Measurements from ENCODE around the gene WDR1. TPM values are rescaled to one million over a fixed set of nuclear protein-coding genes. Genes with fewer than 3 reads are reported as not detected.

Gene WDR1
- total and polyA plus RNA-seq, 3 donors from 2014 or later: 165 to 295 (median 168) TPM

DNA sequence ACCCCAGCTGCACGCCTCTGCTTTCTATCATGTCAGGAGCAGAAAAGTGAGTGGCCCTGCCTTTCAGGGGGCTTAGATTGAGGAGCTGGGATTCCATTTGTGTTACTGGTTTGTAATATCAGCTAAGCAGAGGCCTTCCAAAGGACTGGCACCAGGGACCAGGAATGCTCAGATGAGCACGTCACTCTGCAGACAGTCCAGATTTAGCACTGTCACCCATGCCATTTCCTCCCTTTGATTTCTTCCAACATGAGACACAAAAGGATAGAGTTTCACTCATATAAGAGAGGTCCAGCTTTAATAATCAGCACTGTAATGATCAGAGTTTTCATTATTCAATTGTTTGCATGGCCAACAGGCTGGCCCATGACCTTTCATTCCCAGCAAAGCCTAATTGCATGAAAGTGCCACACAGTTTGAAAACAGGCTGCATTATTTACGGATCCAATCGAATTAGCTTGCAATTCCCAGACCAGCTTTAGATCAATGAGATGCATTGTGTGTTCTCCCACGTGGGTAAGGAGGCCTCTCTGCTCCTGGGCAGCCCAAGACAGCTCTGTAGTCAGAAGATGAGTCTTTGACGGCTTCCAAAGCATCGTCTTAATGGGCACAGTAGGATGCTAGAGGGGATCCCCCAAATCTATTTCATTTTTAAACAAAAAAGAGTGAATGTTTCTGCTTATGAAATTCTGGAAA, 85.5 kb downstream of the WDR1 start:
- WGBS, 2 donors: 70 to 74% methylated on average over 7 of the region's 7 CpGs
- no peaks in the 10 kb centered on the region for H3K36me3 ChIP-seq (ENCODE audit: low read depth, missing control alignments)
- no peak for DNase-seq
- peaks cover 13% of the 10 kb centered on the region for H3K4me1 ChIP-seq
- no peaks in the 10 kb centered on the region for H3K27me3 ChIP-seq
- no peak overlapping the region for H3K4me3 ChIP-seq
- H3K9me3 ChIP-seq: no peaks in the 10 kb centered on the region
- no peak overlapping the region for H3K27ac ChIP-seq
- TF ChIP-seq POLR2A (IDR thresholded peaks at IDR 0.05): no peak
- TF ChIP-seq CTCF (IDR thresholded peaks at IDR 0.05): no peak
- intact Hi-C loops (cut with DNase I; ENCODE audit: low total_unique reads): no loop called here

GRCh38 chr4:10029403-10029802, 87.2 kb downstream of the WDR1 start:
- no peaks in the 10 kb centered on the region for H3K27me3 ChIP-seq
- H3K9me3 ChIP-seq: no peaks in the 10 kb centered on the region
- intact Hi-C loops (cut with DNase I; ENCODE audit: low total_unique reads): no loop called here
- 94 to 95% methylated on average over 4 of the region's 4 CpGs for WGBS, 2 donors
- H3K27ac ChIP-seq: no peak overlapping the region
- no peak overlapping the region for H3K4me3 ChIP-seq
- TF ChIP-seq POLR2A (IDR thresholded peaks at IDR 0.05): no peak
- no peak for TF ChIP-seq CTCF (IDR thresholded peaks at IDR 0.05)
- H3K36me3 ChIP-seq (ENCODE audit: low read depth, missing control alignments): no peaks in the 10 kb centered on the region
- no peak for DNase-seq
- peaks cover 10% of the 10 kb centered on the region for H3K4me1 ChIP-seq

- intact Hi-C loops (cut with DNase I; ENCODE audit: low total_unique reads): no loop called here
- no peaks in the 10 kb centered on the region for H3K9me3 ChIP-seq
- no peaks in the 10 kb centered on the region for H3K27me3 ChIP-seq
- DNase-seq: no peak
- peaks cover 7% of the 10 kb centered on the region for H3K4me1 ChIP-seq
- no peak overlapping the region for H3K27ac ChIP-seq
- TF ChIP-seq CTCF (IDR thresholded peaks at IDR 0.05): no peak
- TF ChIP-seq POLR2A (IDR thresholded peaks at IDR 0.05): no peak
- 53 to 68% methylated on average over 4 of the region's 4 CpGs for WGBS, 2 donors
- no peaks in the 10 kb centered on the region for H3K36me3 ChIP-seq (ENCODE audit: low read depth, missing control alignments)
- no peak overlapping the region for H3K4me3 ChIP-seq
Observed at GRCh38 chr4:10028910-10029309, 87.7 kb downstream of the WDR1 start.

DNA sequence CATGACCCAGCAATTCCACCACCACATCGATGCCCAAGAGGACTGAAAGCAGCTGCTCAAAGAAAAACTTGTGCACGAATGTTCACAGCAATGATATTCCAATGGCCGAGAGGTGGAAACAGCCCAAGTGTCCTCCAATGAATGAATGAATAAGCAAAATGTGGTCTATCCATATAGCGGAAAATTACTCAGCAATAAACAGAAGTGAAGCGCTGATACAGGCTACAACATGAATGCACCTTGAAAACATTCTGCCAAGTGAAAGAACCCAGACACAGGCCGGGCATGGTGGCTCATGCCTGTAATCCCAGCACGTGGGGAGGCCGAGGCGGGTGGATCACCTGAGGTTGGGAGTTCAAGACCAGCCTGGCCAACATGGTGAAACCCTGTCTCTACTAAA, 90.1 kb downstream of the WDR1 start:
- no peak for TF ChIP-seq CTCF (IDR thresholded peaks at IDR 0.05)
- no peak for TF ChIP-seq POLR2A (IDR thresholded peaks at IDR 0.05)
- no peaks in the 10 kb centered on the region for H3K9me3 ChIP-seq
- H3K36me3 ChIP-seq (ENCODE audit: low read depth, missing control alignments): no peaks in the 10 kb centered on the region
- H3K4me3 ChIP-seq: no peak overlapping the region
- no peak overlapping the region for H3K27ac ChIP-seq
- intact Hi-C loops (cut with DNase I; ENCODE audit: low total_unique reads): no loop called here
- no peaks in the 10 kb centered on the region for H3K27me3 ChIP-seq
- 79 to 81% methylated on average over 9 of the region's 9 CpGs for WGBS, 2 donors
- DNase-seq: no peak
- H3K4me1 ChIP-seq: peaks cover 12% of the 10 kb centered on the region

DNA sequence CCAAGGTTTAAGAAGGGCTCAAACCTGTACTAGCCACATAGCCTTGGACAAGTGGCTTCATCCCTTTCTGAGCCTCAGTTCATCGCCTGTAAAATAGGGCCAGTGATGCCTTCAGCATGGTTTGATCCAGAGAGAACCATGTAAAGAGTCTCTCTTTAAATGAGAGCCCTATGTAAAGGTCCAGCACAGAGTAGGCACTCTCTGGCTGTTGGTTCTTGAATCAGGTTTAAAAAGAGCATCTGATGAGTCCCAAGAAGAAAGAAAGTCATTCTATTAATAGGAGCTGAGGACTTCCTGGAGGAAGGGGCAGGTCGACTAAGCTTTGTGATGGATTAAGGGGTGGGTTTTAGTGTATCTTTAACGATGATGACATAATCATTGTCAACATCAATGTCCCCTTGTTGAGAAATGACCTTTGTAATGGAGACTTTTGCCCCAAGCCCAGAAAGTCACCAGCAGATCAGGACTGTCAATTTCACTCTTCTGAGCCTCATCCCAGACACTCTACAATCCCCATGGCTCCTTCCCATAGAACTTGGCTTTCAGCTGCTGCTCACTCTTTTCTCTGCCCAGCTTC, 91.3 kb downstream of the WDR1 start:
- H3K9me3 ChIP-seq: no peaks in the 10 kb centered on the region
- DNase-seq: no peak
- TF ChIP-seq POLR2A (IDR thresholded peaks at IDR 0.05) (no peak), CTCF (IDR thresholded peaks at IDR 0.05) (no peak)
- intact Hi-C loops (cut with DNase I; ENCODE audit: low total_unique reads): no loop called here
- no peak overlapping the region for H3K27ac ChIP-seq
- H3K4me1 ChIP-seq: peaks cover 10% of the 10 kb centered on the region
- H3K27me3 ChIP-seq: no peaks in the 10 kb centered on the region
- no peaks in the 10 kb centered on the region for H3K36me3 ChIP-seq (ENCODE audit: low read depth, missing control alignments)
- no peak overlapping the region for H3K4me3 ChIP-seq
- 88 to 90% methylated on average over 3 of the region's 3 CpGs for WGBS, 2 donors

Data from testis (tissue), 3 donors.